DLD1 (cell line): Measurements from ENCODE around the gene SKP1.

Source experiments
- in situ Hi-C: cut with HindIII; loops from 2 replicates; pipeline ENCODE4 v1.10.0; 2017; ENCODE audit warnings: low sequenced_read_pairs

The SKP1 gene

GRCh38 chr5:134131578-134132350, 45.0 kb downstream of the SKP1 start:
- in situ Hi-C loops = no loop called here

GRCh38 chr5:134131165-134131564, 45.6 kb downstream of the SKP1 start:
- in situ Hi-C loops = no loop called here

GRCh38 chr5:134130239-134130945, 46.4 kb downstream of the SKP1 start:
- in situ Hi-C loops = no loop called here

- in situ Hi-C loops = loop anchor here (10.0 kb wide), 1 partner anchor 65 kb away; no protein-coding TSS in a partner anchor
Measured at GRCh38 chr5:134129411-134130238, 47.1 kb downstream of the SKP1 start.

GRCh38 chr5:134128648-134128995, 48.1 kb downstream of the SKP1 start:
- in situ Hi-C loops = loop anchor here (10.0 kb wide), 1 partner anchor 64 kb away; no protein-coding TSS in a partner anchor

- in situ Hi-C loops = loop anchor here (10.0 kb wide), 1 partner anchor 63 kb away; no protein-coding TSS in a partner anchor
Measured at GRCh38 chr5:134127988-134128647, 48.6 kb downstream of the SKP1 start.

GRCh38 chr5:134127376-134127861, 49.3 kb downstream of the SKP1 start:
- in situ Hi-C loops = loop anchor here (10.0 kb wide), 1 partner anchor 63 kb away; no protein-coding TSS in a partner anchor

- in situ Hi-C loops = loop anchor here (10.0 kb wide), 1 partner anchor 61 kb away; no protein-coding TSS in a partner anchor
Measured at GRCh38 chr5:134125039-134126015, 51.4 kb downstream of the SKP1 start.

GRCh38 chr5:134124289-134125038, 52.3 kb downstream of the SKP1 start:
- in situ Hi-C loops = loop anchor here (10.0 kb wide), 1 partner anchor 60 kb away; no protein-coding TSS in a partner anchor

- in situ Hi-C loops = loop anchor here (10.0 kb wide), 1 partner anchor 59 kb away; no protein-coding TSS in a partner anchor
Measured at GRCh38 chr5:134123360-134123759, 53.4 kb downstream of the SKP1 start.

GRCh38 chr5:134122530-134122929, 54.2 kb downstream of the SKP1 start:
- in situ Hi-C loops = loop anchor here (10.0 kb wide), 1 partner anchor 58 kb away; no protein-coding TSS in a partner anchor

- in situ Hi-C loops = loop anchor here (10.0 kb wide), 1 partner anchor 56 kb away; no protein-coding TSS in a partner anchor
Measured at GRCh38 chr5:134120386-134121138, 56.2 kb downstream of the SKP1 start.

GRCh38 chr5:134119720-134120119, 57.0 kb downstream of the SKP1 start:
- in situ Hi-C loops = loop anchor here (10.0 kb wide), 1 partner anchor 55 kb away; no protein-coding TSS in a partner anchor

GRCh38 chr5:134118212-134118835, 58.4 kb downstream of the SKP1 start:
- in situ Hi-C loops = no loop called here

- in situ Hi-C loops = no loop called here
Measured at GRCh38 chr5:134116789-134117761, 59.7 kb downstream of the SKP1 start.

- in situ Hi-C loops = no loop called here
Measured at GRCh38 chr5:134116286-134116685, 60.5 kb downstream of the SKP1 start.
